GM21447 (cell line): ENCODE results near the gene ME1.
"Not testable (repeated sequence)": the region's sequence is repeated elsewhere in the genome, so short reads cannot be mapped to it uniquely, and the experiment has no call there.

Experiments used
- ATAC-seq: cut with Tn5 transposase; IDR thresholded peaks from one replicate; pipeline ENCODE4 v1.9.1; 2021; ENCODE audit not compliant: unreplicated experiment

ME1 gene

DNA sequence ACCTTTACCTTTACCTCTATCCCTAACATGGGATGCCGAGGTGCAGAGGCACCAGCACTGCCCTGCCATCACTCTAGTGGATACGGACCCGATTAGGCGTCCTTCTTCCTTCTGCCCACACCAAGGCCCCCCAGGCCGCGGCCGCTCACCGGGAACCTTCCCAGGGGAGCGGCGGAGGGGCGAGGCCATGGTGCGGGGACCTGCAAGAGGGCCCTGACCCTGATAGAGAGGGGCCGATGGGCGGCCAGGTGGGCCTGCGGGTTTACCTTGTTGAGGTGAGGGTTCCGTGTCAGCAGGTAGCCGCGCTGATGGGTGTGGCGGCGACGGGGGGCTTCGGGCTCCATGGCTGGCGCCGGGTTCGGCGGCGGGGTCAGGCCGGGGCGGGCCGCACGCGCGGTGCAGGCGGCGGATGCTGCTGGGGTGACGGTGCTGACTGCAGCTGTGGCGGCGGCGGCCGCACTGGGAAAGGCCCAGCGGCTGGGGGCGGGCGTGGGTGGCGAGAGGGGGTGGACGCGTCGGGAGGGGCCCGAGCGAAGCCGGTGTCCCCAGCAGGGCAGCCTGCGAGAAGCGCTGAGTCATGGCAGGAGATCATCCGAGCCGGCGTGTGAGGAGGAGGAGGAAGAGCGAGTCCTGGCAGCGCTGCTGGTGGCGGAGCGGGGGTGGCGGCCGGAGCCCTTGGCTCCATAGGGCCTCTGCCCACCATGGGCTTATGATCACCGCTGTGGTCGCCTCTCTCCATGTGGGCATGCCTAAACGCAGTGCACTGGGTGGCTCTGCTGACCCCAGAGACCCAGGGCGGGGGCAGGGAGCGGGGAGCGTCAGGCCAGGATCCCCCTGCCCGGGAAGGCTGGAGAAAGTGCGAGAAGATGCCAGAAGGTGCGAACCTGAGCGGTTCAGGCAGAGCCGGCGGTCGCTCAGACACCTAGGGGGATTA, at the start of gene ME1:
ME1 (minus strand) TSS at position 441 of the 934 bp plus-strand sequence; CDS start at position 344, 97 bp downstream.
- peak; percentile 83 for ATAC-seq

DNA sequence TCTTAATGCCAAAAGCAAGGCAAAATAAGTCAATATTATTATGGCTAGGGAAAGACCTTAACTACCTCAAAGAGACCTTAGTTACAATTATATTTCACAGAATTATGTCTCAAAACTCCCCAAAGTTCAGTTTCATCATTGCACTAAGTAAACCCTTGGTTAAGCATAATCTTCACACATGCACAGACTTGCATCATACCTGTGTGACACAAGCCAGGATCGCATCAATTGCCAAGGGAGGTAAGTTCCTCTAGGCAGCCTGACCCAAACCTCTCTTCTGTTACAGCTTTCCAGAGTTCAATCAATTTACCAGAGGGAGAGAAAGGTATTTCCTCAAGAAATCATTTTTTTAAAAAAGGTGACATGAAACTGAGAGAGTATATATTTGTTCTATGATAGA, 49.6 kb upstream of the ME1 start:
- ATAC-seq: no peak

DNA sequence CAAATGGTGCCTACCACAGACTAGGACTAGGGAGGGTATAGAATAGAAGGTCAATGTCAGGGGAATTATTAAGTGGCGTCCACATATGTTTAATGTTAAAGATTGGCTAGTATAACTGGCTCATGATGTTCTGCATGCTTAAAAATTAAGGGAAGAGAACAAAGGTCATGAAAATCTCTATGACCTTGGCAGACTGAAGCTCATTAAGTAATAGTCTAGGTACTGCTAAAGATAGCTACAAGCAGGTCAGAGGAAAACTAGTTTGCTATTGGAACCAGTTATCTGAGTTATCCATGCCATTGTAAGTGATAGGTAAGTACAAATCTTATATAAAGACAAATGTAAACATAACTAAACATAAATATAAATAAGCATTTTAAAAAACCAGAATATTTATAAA, 48.5 kb upstream of the ME1 start:
- ATAC-seq: no peak

GRCh38 chr6:83476971-83477370, 46.1 kb upstream of the ME1 start:
- no peak for ATAC-seq

DNA sequence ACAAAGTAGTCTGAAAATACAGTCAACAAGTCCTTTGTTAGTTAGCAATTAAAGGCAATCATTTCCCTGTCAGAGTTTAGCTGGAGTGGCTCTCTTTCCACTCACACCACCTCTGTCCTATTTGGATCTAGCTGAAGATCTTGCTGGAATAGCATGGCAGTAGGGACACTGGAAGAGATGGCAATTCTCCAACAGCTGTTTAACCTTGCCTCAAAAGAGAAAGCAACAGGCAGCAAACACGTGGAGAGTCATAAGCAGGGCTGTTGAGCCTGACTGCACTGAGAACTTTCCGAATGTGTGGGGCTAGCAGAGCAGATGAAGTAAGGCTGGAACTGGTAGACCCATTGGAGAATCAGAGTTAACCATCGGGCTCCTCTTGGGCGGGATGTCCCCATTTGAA, 43.5 kb upstream of the ME1 start:
- ATAC-seq: no peak

- no peak for ATAC-seq
Measured at GRCh38 chr6:83472767-83473166, 41.9 kb upstream of the ME1 start.

DNA sequence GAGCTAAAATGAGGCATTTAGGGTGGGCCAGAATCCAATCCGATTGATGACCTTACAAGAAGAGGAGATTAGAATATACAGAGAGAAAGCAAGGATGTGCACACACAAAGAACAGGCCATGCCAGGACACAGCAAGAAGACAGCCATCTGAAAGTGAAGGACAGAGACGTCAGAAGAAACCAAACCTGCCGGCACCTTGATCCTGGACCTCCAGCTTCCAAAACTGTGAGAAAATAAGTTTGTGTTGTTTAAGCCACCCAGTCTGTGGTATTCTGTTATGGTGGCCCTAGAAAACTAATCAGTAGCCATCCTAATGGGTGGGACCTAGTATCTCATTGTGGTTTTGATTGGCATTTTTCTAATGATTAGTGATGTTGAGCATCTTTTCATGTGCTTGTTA, 39.7 kb upstream of the ME1 start:
- no peak for ATAC-seq

GRCh38 chr6:83470001-83470400, 39.1 kb upstream of the ME1 start:
- ATAC-seq: no peak

GRCh38 chr6:83467620-83468036, 36.8 kb upstream of the ME1 start:
- no peak for ATAC-seq

GRCh38 chr6:83466328-83466727, 35.5 kb upstream of the ME1 start:
- ATAC-seq: no peak

- no peak for ATAC-seq
Measured at GRCh38 chr6:83464381-83465140, 33.7 kb upstream of the ME1 start.

- no peak for ATAC-seq
Measured at GRCh38 chr6:83463886-83464285, 33.0 kb upstream of the ME1 start.

- ATAC-seq: no peak
Measured at GRCh38 chr6:83462524-83462923, 31.7 kb upstream of the ME1 start.

- no peak for ATAC-seq
Measured at GRCh38 chr6:83461438-83461837, 30.6 kb upstream of the ME1 start.

DNA sequence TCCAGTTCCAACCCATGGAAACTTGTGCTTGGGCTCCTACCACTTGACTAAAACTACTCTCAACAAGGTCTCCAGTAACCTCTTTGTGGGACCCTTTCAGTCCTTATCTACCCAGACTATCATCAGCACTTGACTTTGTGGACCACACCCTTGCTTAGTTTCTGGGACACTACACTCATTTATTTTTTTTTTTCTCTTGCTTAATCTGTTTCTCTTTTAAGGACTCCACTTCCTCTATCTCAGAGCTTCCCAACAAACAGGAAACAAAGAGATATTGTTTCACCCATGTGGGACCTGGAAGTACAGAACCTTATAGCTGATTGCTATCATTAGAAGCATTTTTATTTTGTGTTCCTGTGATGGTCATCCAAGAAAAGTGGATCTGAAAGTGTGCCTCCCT, 28.8 kb upstream of the ME1 start:
- no peak for ATAC-seq

DNA sequence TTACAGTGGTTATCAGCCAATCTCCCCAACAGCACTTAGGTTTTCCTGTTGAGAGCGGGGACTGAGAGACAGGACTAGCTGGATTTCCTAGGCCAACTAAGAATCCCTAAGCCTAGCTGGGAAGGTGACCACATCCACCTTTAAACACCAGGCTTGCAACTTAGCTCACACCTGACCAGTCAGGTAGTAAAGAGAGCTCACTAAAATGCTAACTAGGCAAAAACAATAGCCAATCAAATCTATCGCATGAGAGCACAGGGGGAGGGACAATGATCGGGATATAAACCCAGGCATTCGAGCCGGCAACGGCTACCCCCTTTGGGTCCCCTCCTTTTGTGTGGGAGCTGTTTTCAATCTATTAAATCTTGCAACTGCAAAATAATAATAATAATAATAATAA, 19.2 kb upstream of the ME1 start:
- not testable (repeated sequence) for ATAC-seq

- ATAC-seq: not testable (repeated sequence)
Measured at GRCh38 chr6:83444086-83444699, 13.3 kb upstream of the ME1 start.

- no peak for ATAC-seq
Measured at GRCh38 chr6:83443516-83443915, 12.7 kb upstream of the ME1 start.

- ATAC-seq: no peak
Measured at GRCh38 chr6:83442752-83443151, 11.9 kb upstream of the ME1 start.

GRCh38 chr6:83439201-83439600, 8.3 kb upstream of the ME1 start:
- no peak for ATAC-seq

- ATAC-seq: no peak
Measured at GRCh38 chr6:83436674-83437073, 5.8 kb upstream of the ME1 start.

- no peak for ATAC-seq
Measured at GRCh38 chr6:83433177-83433576, 2.3 kb upstream of the ME1 start.
